PC-9 (cell line): Measurements from ENCODE around the gene SEC16A.

Experiments used
- EZH2 ChIP-seq: fragments of 200-600 bp; sonication (generic); IDR thresholded peaks from 2 replicates; pipeline ENCODE4 v1.8.0; 2017; ENCODE audit warnings: antibody characterized with exemption, low read depth
- TF ChIP-seq, protein P1 (sequence below): fragments of 200-600 bp; sonication (generic); conservative IDR thresholded peaks from 2 replicates; pipeline ENCODE4 v1.6.1; 2017; ENCODE audit warnings: mixed run types, antibody characterized with exemption, mild to moderate bottlenecking, moderate library complexity

DNA sequence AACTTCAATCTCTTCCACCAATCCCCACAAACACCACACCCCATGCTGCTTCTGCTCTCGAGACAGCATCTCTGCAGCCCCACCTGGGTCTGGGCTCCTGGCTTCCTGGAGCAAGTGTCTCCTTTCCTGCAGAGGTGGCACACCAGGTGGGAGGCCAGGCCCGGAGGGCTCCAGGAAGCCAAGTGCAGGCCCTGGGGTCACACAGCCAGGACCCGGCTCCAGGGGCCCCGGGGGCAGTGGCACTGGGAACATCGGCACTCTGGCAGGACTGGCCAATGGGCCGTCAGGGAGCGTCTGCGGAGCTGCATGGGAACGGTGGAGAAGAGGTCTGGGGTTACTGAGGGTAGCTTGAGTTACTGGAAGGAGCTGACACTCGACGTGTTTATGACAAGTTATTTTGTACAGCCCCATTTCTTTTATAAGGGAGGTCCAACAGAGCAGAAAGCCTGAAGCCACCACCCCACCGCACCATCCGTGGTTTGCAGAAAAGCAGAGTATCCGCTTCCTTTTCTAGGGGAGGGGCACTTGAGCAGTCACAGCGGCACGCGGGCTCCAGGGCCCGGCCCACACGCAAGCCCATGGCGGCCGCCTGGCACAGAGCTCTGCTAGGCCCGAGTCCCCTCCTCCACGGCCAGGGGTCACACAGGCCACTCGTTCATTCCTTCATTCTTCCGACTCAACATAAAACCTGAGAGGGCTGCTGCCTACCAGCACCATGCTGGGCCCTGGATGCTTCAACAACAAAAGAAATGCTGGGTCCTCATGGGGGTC lies 28.6 kb downstream of the SEC16A start:
- TF ChIP-seq, protein P1, sequence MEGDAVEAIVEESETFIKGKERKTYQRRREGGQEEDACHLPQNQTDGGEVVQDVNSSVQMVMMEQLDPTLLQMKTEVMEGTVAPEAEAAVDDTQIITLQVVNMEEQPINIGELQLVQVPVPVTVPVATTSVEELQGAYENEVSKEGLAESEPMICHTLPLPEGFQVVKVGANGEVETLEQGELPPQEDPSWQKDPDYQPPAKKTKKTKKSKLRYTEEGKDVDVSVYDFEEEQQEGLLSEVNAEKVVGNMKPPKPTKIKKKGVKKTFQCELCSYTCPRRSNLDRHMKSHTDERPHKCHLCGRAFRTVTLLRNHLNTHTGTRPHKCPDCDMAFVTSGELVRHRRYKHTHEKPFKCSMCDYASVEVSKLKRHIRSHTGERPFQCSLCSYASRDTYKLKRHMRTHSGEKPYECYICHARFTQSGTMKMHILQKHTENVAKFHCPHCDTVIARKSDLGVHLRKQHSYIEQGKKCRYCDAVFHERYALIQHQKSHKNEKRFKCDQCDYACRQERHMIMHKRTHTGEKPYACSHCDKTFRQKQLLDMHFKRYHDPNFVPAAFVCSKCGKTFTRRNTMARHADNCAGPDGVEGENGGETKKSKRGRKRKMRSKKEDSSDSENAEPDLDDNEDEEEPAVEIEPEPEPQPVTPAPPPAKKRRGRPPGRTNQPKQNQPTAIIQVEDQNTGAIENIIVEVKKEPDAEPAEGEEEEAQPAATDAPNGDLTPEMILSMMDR = no peak
- TF ChIP-seq EZH2 = no peak
